Tibial nerve (tissue), 4 donors: ENCODE data around the gene SYT1. TPM values are rescaled to one million over a fixed set of nuclear protein-coding genes. Genes with fewer than 3 reads are reported as not detected.

Source experiments
- DNase-seq, 2 donors: peaks; one replicate each; pipeline ENCODE4 v3.0.0-alpha.2; 2019; ENCODE audit warnings: low spot score in 2 of 2
- H3K27ac ChIP-seq, 4 donors: fragments of 200-600 bp; sonication (generic) in 3 of 4; one replicate each; pipeline ENCODE4 v1.5.1; 2017 to 2019; ENCODE audit warnings: mild to moderate bottlenecking in 1 of 4
- H3K27me3 ChIP-seq, 2 donors: fragments of 200-600 bp; sonication (generic) in 1 of 2; one replicate each; pipeline versions ENCODE4 v1.5.1 to v1.6.0; 2017 to 2019
- H3K36me3 ChIP-seq, 3 donors: fragments of 200-600 bp; sonication (generic); one replicate each; pipeline ENCODE4 v1.5.1; 2018 to 2019
- H3K4me1 ChIP-seq, 4 donors: fragments of 200-600 bp; sonication (generic) in 3 of 4; one replicate each; pipeline ENCODE4 v1.5.1; 2017 to 2019
- H3K4me3 ChIP-seq, 4 donors: fragments of 200-600 bp; sonication (generic) in 3 of 4; one replicate each; pipeline ENCODE4 v1.5.1; 2017 to 2019; ENCODE audit warnings: mild to moderate bottlenecking in 1 of 4, moderate library complexity in 1 of 4
- H3K9me3 ChIP-seq, 4 donors: fragments of 200-600 bp; sonication (generic) in 3 of 4; one replicate each; pipeline ENCODE4 v1.5.1; 2017 to 2019
- CTCF ChIP-seq, 5 experiments: fragments of 200-600 bp in 3 of 5; fragments of 450-650 bp in 2 of 5; sonication (generic) in 3 of 5; IDR thresholded peaks; one replicate each; pipeline ENCODE4 v1.5.1; 2016 to 2019; ENCODE audit warnings: antibody characterized with exemption in 5 of 5, mild to moderate bottlenecking in 3 of 5, moderate library complexity in 2 of 5
- EP300 ChIP-seq, 2 donors: sonication (generic); formaldehyde crosslinking; IDR thresholded peaks; one replicate each; pipeline ENCODE4 v1.6.1; 2017; ENCODE audit warnings: antibody characterized with exemption in 2 of 2, mild to moderate bottlenecking in 1 of 2
- POLR2A ChIP-seq, 2 donors: fragments of 450-650 bp; IDR thresholded peaks; one replicate each; pipeline ENCODE4 v1.6.1; 2017; ENCODE audit warnings: antibody characterized with exemption in 2 of 2, mild to moderate bottlenecking in 2 of 2, moderate library complexity in 2 of 2
- WGBS, 2 donors: methylation state at CpG; one replicate each; pipeline ENCODE4 v1.1.5; 2018; 5-methylcytosine and 5-hydroxymethylcytosine counted together
- total RNA-seq, 4 donors: library from RNA; depleted of rRNA; stranded (reverse); fragments of >200 nt; gene quantifications; one replicate each; pipeline ENCODE4 v1.1.0, GENCODE V29; 2016

SYT1 gene
- total RNA-seq, 4 donors from 2014 or later = 1.8 to 10.3 (median 4.7) TPM

GRCh38 chr12:79227091-79227490 lies 362.5 kb downstream of the SYT1 start:
- WGBS, 2 donors = 77 to 80% methylated on average over 1 of the region's 1 CpG
- Histone ChIP-seq H3K27me3 (no peaks in the 10 kb centered on the region), H3K9me3 (peaks cover 0 to 16% (median 5%) of the 10 kb centered on the region in 4 donors), H3K27ac (no peak overlapping the region), H3K4me1 (no peaks in the 10 kb centered on the region), H3K4me3 (no peak overlapping the region), H3K36me3 (no peaks in the 10 kb centered on the region)
- no peak for DNase-seq
- TF ChIP-seq EP300 (IDR thresholded peaks at IDR 0.05) = no peak
- no peak for TF ChIP-seq CTCF (IDR thresholded peaks at IDR 0.05)
- TF ChIP-seq POLR2A (IDR thresholded peaks at IDR 0.05) = no peak

- Histone ChIP-seq H3K27ac (no peak overlapping the region), H3K4me1 (no peaks in the 10 kb centered on the region), H3K36me3 (no peaks in the 10 kb centered on the region), H3K27me3 (no peaks in the 10 kb centered on the region), H3K4me3 (no peak overlapping the region), H3K9me3 (peaks cover 0 to 10% (median 4%) of the 10 kb centered on the region in 4 donors)
- 96% methylated on average over 3 of the region's 3 CpGs for WGBS, 2 donors
- no peak for DNase-seq
- TF ChIP-seq CTCF (IDR thresholded peaks at IDR 0.05) (no peak), EP300 (IDR thresholded peaks at IDR 0.05) (no peak), POLR2A (IDR thresholded peaks at IDR 0.05) (no peak)
Observed at GRCh38 chr12:79227646-79228045, 363.1 kb downstream of the SYT1 start.

- no peak for DNase-seq
- TF ChIP-seq EP300 (IDR thresholded peaks at IDR 0.05) = no peak
- TF ChIP-seq CTCF (IDR thresholded peaks at IDR 0.05) = no peak
- no peak for TF ChIP-seq POLR2A (IDR thresholded peaks at IDR 0.05)
- no peaks in the 10 kb centered on the region for H3K27me3 ChIP-seq
- no peak overlapping the region for H3K4me3 ChIP-seq
- no peaks in the 10 kb centered on the region for H3K4me1 ChIP-seq
- H3K36me3 ChIP-seq = no peaks in the 10 kb centered on the region
- no peaks in the 10 kb centered on the region for H3K9me3 ChIP-seq
- H3K27ac ChIP-seq = no peak overlapping the region
- 77 to 81% methylated on average over 7 of the region's 7 CpGs for WGBS, 2 donors
Observed at GRCh38 chr12:79233341-79233781, 368.8 kb downstream of the SYT1 start.

- TF ChIP-seq EP300 (IDR thresholded peaks at IDR 0.05) (no peak), CTCF (IDR thresholded peaks at IDR 0.05) (no peak), POLR2A (IDR thresholded peaks at IDR 0.05) (no peak)
- DNase-seq = no peak
- Histone ChIP-seq H3K4me1 (no peaks in the 10 kb centered on the region), H3K4me3 (no peak overlapping the region), H3K36me3 (no peaks in the 10 kb centered on the region), H3K27ac (no peak overlapping the region), H3K9me3 (no peaks in the 10 kb centered on the region), H3K27me3 (no peaks in the 10 kb centered on the region)
- WGBS, 2 donors = 93 to 94% methylated on average over 4 of the region's 4 CpGs
Observed at GRCh38 chr12:79236920-79237319, 372.3 kb downstream of the SYT1 start.

GRCh38 chr12:79238246-79238645 lies 373.7 kb downstream of the SYT1 start:
- Histone ChIP-seq H3K27me3 (no peaks in the 10 kb centered on the region), H3K27ac (no peak overlapping the region), H3K4me1 (no peaks in the 10 kb centered on the region), H3K36me3 (no peaks in the 10 kb centered on the region), H3K4me3 (no peak overlapping the region), H3K9me3 (no peaks in the 10 kb centered on the region)
- WGBS, 2 donors = 85 to 91% methylated on average over 3 of the region's 3 CpGs
- no peak for TF ChIP-seq CTCF (IDR thresholded peaks at IDR 0.05)
- no peak for TF ChIP-seq EP300 (IDR thresholded peaks at IDR 0.05)
- TF ChIP-seq POLR2A (IDR thresholded peaks at IDR 0.05) = no peak
- no peak for DNase-seq
